GM23248 (cell line): ENCODE results near the gene HEG1. TPM values are rescaled to one million over a fixed set of nuclear protein-coding genes. Genes with fewer than 3 reads are reported as not detected.

Experiments
- DNase-seq: peaks from one replicate; pipeline ENCODE4 v3.0.0-alpha.2; 2015
- H2AFZ ChIP-seq: fragments of 200-600 bp; sonication (generic); 2 replicates; pipeline ENCODE4 v1.6.1; 2016; ENCODE audit warnings: antibody characterized with exemption
- H3F3A ChIP-seq: fragments of 200-600 bp; sonication (generic); 2 replicates; pipeline ENCODE4 v1.6.1; 2016; ENCODE audit warnings: mild to moderate bottlenecking, antibody characterized with exemption, mixed run types; ENCODE audit not compliant: insufficient read depth
- H3K27ac ChIP-seq: fragments of 200-600 bp; sonication (generic); 2 replicates; pipeline ENCODE4 v1.5.1; 2016; ENCODE audit warnings: mild to moderate bottlenecking
- H3K27me3 ChIP-seq: fragments of 200-600 bp; sonication (generic); replicated peaks from 2 replicates; pipeline ENCODE4 v1.6.1; 2016; ENCODE audit warnings: mild to moderate bottlenecking; ENCODE audit not compliant: insufficient read depth
- H3K36me3 ChIP-seq: fragments of 200-600 bp; sonication (generic); 2 replicates; pipeline ENCODE4 v1.6.1; 2016; ENCODE audit warnings: low read depth, mild to moderate bottlenecking
- H3K4me1 ChIP-seq: fragments of 200-600 bp; sonication (generic); 2 replicates; pipeline ENCODE4 v1.6.1; 2016; ENCODE audit warnings: mild to moderate bottlenecking; ENCODE audit not compliant: insufficient read depth
- H3K4me2 ChIP-seq: fragments of 200-600 bp; sonication (generic); one replicate; pipeline ENCODE4 v1.6.1; 2016; ENCODE audit warnings: mild to moderate bottlenecking; ENCODE audit not compliant: unreplicated experiment
- H3K4me3 ChIP-seq: fragments of 200-600 bp; sonication (generic); 2 replicates; pipeline ENCODE4 v1.5.1; 2016; ENCODE audit warnings: mild to moderate bottlenecking
- H3K79me2 ChIP-seq: fragments of 200-600 bp; sonication (generic); 2 replicates; pipeline ENCODE4 v1.6.1; 2016; ENCODE audit warnings: mild to moderate bottlenecking; ENCODE audit not compliant: insufficient read depth
- H3K9ac ChIP-seq: fragments of 200-600 bp; sonication (generic); 2 replicates; pipeline ENCODE4 v1.6.1; 2016; ENCODE audit warnings: mild to moderate bottlenecking
- H3K9me2 ChIP-seq: fragments of 200-600 bp; sonication (generic); 2 replicates; pipeline ENCODE4 v1.6.1; 2016; ENCODE audit warnings: mixed run types, mild to moderate bottlenecking, moderate library complexity; ENCODE audit not compliant: insufficient read depth
- H3K9me3 ChIP-seq: fragments of 200-600 bp; sonication (generic); one replicate; pipeline ENCODE4 v1.6.1; 2017; ENCODE audit warnings: low read depth
- H4K20me1 ChIP-seq: fragments of 200-600 bp; sonication (generic); 2 replicates; pipeline ENCODE4 v1.6.0; 2016; ENCODE audit not compliant: insufficient read depth
- EZH2 ChIP-seq: fragments of 200-600 bp; sonication (generic); IDR thresholded peaks from 2 replicates; pipeline ENCODE4 v1.6.1; 2018; ENCODE audit warnings: antibody characterized with exemption, mild to moderate bottlenecking; ENCODE audit not compliant: insufficient read depth, poor library complexity, severe bottlenecking
- EZH2phosphoT487 ChIP-seq: fragments of 200-600 bp; sonication (generic); IDR thresholded peaks from 2 replicates; pipeline ENCODE4 v1.6.1; 2018; ENCODE audit warnings: antibody characterized with exemption, moderate library complexity, mild to moderate bottlenecking, low read depth; ENCODE audit not compliant: insufficient read depth
- WGBS, 2 experiments: methylation state at CpG; one replicate each; pipeline ENCODE4 v1.1.6; 2015 to 2017; ENCODE audit warnings: low lambda C conversion rate in 2 of 2, low coverage in 1 of 2; ENCODE audit errors: missing lambda C conversion rate in 2 of 2; 5-methylcytosine and 5-hydroxymethylcytosine counted together
- in situ Hi-C: fragments of 300-500 bp; cut with MboI; formaldehyde crosslinking; loops from 2 replicates; pipeline ENCODE4 v1.15.0; 2020
- polyA plus RNA-seq: library from polyadenylated mRNA; unstranded; fragments of >200 nt; fragmentation: Nextera tagmentation; extraction: Ambion mirVana; gene quantifications from 2 replicates; pipeline ENCODE4 v1.2.1, GENCODE V29; 2016
- total RNA-seq: library from RNA; depleted of rRNA; stranded (reverse); fragments of >200 nt; shearing (Covaris generic); gene quantifications from 2 replicates; pipeline ENCODE4 v1.2.3, GENCODE V29; 2014

Gene HEG1
- total and polyA plus RNA-seq, 2 experiments from 2014 or later, result 32.1 to 116 TPM

GRCh38 chr3:125051715-125052581, 3.8 kb downstream of the HEG1 start:
- H4K20me1 ChIP-seq, result no peaks in the 10 kb centered on the region; the same call in 1 of the 2 replicates
- in situ Hi-C loops, result no loop called here

GRCh38 chr3:125051205-125051604, 4.6 kb downstream of the HEG1 start:
- WGBS, 2 experiments, result 92% methylated on average over 7 of the region's 7 CpGs
- H3K9me3 ChIP-seq, result no peaks in the 10 kb centered on the region
- H3F3A ChIP-seq, result peaks cover 82% of the 10 kb centered on the region
- peaks cover 5% of the 10 kb centered on the region for H4K20me1 ChIP-seq
- H3K4me3 ChIP-seq, result peak overlapping the region; percentile 89
- H3K9ac ChIP-seq, result peak overlapping the region; percentile 96
- H3K79me2 ChIP-seq, result peaks cover 84% of the 10 kb centered on the region
- no peak overlapping the region for H2AFZ ChIP-seq
- H3K27ac ChIP-seq, result peak overlapping the region; percentile 98
- DNase-seq, result no peak
- peak overlapping the region; percentile 97 for H3K4me2 ChIP-seq
- no peaks in the 10 kb centered on the region for H3K27me3 ChIP-seq
- TF ChIP-seq EZH2 (no peak), EZH2phosphoT487 (no peak)
- in situ Hi-C loops, result no loop called here
- no peaks in the 10 kb centered on the region for H3K9me2 ChIP-seq
- H3K4me1 ChIP-seq, result peaks cover 53% of the 10 kb centered on the region
- peaks cover 35% of the 10 kb centered on the region; the same call in 1 of the 2 replicates for H3K36me3 ChIP-seq

More at GRCh38 chr3:125051715-125052581, 3.8 kb downstream of the HEG1 start:
- DNase-seq, result peak; percentile 97
- Histone ChIP-seq H3K4me1 (peaks cover 53% of the 10 kb centered on the region), H3K36me3 (peaks cover 29% of the 10 kb centered on the region; the same call in 1 of the 2 replicates), H3K79me2 (peaks cover 76% of the 10 kb centered on the region), H3K27ac (peak overlapping the region; percentile 98), H3K4me3 (peak overlapping the region; percentile 89), H3K9me3 (no peaks in the 10 kb centered on the region), H2AFZ (no peak overlapping the region), H3K9ac (peak overlapping the region; percentile 96), H3K27me3 (no peaks in the 10 kb centered on the region), H3K4me2 (peak overlapping the region; percentile 97), H3F3A (peaks cover 83% of the 10 kb centered on the region), H3K9me2 (no peaks in the 10 kb centered on the region)
- WGBS, 2 experiments, result 1 to 3% methylated on average over 14 of the region's 14 CpGs
- TF ChIP-seq EZH2, result no peak
- TF ChIP-seq EZH2phosphoT487, result no peak

GRCh38 chr3:125050488-125051090, 5.2 kb downstream of the HEG1 start:
- no peak for TF ChIP-seq EZH2phosphoT487
- TF ChIP-seq EZH2, result no peak
- peak overlapping the region; percentile 96; the same call in 1 of the 2 replicates for H3K9ac ChIP-seq
- H4K20me1 ChIP-seq, result peaks cover 8% of the 10 kb centered on the region
- H3K79me2 ChIP-seq, result peaks cover 90% of the 10 kb centered on the region
- in situ Hi-C loops, result no loop called here
- no peaks in the 10 kb centered on the region for H3K9me2 ChIP-seq
- peak overlapping the region; percentile 89; the same call in 1 of the 2 replicates for H3K4me3 ChIP-seq
- no peaks in the 10 kb centered on the region for H3K27me3 ChIP-seq
- no peak for DNase-seq
- peak overlapping the region; percentile 98 for H3K27ac ChIP-seq
- peaks cover 58% of the 10 kb centered on the region for H3K4me1 ChIP-seq
- H3K4me2 ChIP-seq, result peak overlapping the region; percentile 97
- H3K36me3 ChIP-seq, result peaks cover 35% of the 10 kb centered on the region; the same call in 1 of the 2 replicates
- WGBS, 2 experiments, result 84 to 88% methylated on average over 6 of the region's 6 CpGs
- no peaks in the 10 kb centered on the region for H3K9me3 ChIP-seq
- H2AFZ ChIP-seq, result no peak overlapping the region
- peaks cover 84% of the 10 kb centered on the region for H3F3A ChIP-seq

GRCh38 chr3:125048282-125048681, 7.5 kb downstream of the HEG1 start:
- Histone ChIP-seq H3K4me1 (peaks cover 75% of the 10 kb centered on the region), H3K79me2 (peaks cover 92% of the 10 kb centered on the region)

More at GRCh38 chr3:125048282-125048681, 7.5 kb downstream of the HEG1 start:
- H4K20me1 ChIP-seq, result peaks cover 14% of the 10 kb centered on the region
- no peaks in the 10 kb centered on the region for H3K9me2 ChIP-seq
- 99% methylated on average over 3 of the region's 3 CpGs for WGBS, 2 experiments
- no peaks in the 10 kb centered on the region for H3K27me3 ChIP-seq
- H3F3A ChIP-seq, result peaks cover 88% of the 10 kb centered on the region
- DNase-seq, result no peak
- TF ChIP-seq EZH2phosphoT487, result no peak
- H3K4me2 ChIP-seq, result no peak overlapping the region
- H3K9ac ChIP-seq, result no peak overlapping the region
- H3K4me3 ChIP-seq, result no peak overlapping the region
- no peak overlapping the region for H3K27ac ChIP-seq
- in situ Hi-C loops, result no loop called here
- no peaks in the 10 kb centered on the region for H3K9me3 ChIP-seq
- no peak overlapping the region for H2AFZ ChIP-seq
- H3K36me3 ChIP-seq, result peaks cover 43% of the 10 kb centered on the region
